GM18951 (cell line): ENCODE measurements around the gene AJUBA.
A peak's percentile ranks its signal among the peaks of the same experiment; 100 is the strongest.

Experiments
- POLR2A ChIP-seq: IDR thresholded peaks from 4 replicates; pipeline ENCODE4 v1.6.1; 2011; ENCODE audit warnings: mild to moderate bottlenecking; ENCODE audit not compliant: insufficient read length, insufficient read depth; ENCODE audit errors: extremely low read depth
- in situ Hi-C: fragments of 300-500 bp; cut with MboI; formaldehyde crosslinking; loops from one replicate; pipeline ENCODE4 v1.12.0; 2022; ENCODE audit warnings: low sequenced_read_pairs, mixed read lengths, inconsistent platforms; ENCODE audit not compliant: unreplicated experiment

The AJUBA gene

DNA sequence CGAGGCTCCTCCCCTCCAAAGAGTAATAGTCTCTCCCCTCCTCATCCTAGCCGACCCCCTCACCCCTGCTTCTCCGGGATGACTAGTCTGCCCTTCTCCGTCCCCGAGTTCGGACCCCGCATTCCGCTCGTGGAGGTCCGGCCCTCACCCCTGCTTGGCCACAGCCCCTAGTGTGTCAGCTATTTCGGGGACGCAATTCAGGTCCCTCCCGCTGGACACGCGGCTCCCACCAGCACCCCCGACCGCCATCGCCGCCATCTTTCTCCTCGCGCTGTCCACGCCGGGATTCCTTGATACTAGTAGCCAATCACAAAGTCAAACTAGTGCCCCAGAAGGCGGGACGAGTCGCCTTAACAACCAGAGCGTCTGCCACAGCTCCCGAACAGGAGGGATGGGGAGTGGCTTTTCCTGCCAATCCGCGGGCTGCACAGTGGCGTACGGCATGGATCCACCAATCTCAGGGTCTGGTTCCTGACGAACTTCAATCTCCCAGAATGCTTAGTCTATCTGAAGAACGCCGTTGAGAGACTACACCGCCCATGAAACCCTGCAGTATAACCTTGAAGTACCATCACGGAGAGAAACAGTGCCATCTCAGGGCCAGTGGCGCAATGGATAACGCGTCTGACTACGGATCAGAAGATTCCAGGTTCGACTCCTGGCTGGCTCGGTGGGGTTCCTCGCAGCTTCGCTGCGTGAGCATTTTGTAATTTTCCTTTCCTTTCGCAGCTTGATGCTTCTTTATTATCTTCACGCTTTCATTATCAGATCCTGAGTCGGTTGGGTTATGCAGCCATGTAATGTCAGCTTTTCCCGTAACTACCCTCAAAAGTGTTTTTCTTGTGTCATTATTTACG lies 53.0 kb downstream of the AJUBA start, which contains the start of gene PRMT5:
Gene PRMT5, minus strand, starts transcription at position 273 of the 857 bp plus-strand sequence. Its CDS starts 15 bp downstream, at position 258.
- TF ChIP-seq POLR2A, result peak; percentile 91
- in situ Hi-C loops, result no loop called here

DNA sequence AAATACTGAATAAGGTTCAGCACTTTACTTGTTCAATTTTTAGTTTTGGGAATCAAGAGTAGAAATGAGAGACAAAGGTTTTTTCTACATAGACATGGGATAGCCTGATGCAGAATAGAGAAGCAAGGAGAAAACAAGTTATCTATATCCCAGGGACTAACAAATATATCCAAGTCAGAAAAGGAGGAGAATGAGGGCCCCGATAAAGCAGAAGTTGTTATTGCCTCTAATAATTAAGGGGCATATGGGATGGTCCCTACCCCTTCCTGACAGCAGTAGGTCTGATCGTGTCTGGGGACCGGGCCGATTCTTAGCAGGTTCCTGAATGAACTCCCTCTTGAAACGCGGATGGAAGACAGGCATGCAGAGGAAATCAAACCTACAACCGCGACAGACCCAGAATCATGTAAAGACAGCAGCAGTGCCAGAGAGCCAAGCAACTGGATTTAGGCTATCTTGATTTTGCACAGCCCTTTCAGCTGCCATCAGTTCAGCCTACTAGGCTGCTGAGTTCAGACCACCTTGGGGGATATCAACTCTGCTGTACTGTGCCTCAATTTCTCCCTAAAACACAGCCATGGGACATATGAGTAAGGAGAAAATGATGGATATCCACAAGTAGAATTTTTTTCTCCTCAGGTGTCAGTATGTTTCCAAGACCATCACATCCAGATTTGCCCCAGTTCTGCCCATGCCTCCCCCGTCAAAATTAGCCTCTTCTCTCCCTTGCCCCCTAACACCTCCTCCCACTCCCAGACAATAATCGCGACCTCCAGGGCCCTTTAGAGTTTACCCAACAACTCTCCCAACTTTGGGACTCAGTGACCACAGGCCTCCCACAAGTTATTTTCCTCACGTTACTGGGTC lies 53.9 kb downstream of the AJUBA start:
- in situ Hi-C loops, result no loop called here
- TF ChIP-seq POLR2A, result no peak

DNA sequence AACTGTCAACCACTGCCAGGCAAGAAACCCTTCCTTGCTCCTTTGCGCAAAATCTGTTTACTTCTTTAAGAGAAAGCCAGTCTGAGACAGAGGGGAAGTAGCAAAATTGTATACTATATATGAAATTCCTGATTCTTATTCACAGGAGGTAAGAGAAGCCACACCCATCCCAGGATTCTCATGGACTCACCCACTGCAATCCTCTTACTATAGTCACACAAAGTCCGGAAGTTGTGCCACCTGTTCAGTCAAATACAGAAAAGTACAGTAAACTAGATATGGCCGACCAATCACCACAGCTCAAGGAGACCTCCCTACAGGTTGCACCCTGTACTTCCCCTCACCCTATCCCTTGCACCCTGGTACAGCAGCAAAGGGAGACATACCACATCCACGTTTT lies 56.0 kb downstream of the AJUBA start:
- TF ChIP-seq POLR2A, result no peak
- in situ Hi-C loops, result no loop called here

DNA sequence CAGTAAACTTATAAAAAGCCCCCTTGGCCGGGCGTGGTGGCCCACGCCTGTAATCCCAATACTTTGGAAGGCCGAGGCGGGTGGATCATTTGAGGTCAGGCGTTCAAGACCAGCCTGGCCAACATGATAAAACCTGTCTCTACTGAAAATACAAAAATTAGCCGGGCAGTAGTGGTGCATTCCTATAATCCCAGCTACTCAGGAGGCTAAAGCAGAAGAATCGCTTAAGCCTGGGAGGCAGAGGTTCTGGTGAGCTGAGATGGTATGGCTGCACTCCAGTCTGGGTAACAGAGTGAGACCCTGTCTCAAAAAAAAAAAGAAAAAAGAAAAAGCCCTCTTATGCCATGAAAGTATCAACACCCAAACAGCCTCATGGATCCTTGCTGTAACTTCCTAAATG lies 56.8 kb downstream of the AJUBA start:
- TF ChIP-seq POLR2A, result no peak
- in situ Hi-C loops, result no loop called here

DNA sequence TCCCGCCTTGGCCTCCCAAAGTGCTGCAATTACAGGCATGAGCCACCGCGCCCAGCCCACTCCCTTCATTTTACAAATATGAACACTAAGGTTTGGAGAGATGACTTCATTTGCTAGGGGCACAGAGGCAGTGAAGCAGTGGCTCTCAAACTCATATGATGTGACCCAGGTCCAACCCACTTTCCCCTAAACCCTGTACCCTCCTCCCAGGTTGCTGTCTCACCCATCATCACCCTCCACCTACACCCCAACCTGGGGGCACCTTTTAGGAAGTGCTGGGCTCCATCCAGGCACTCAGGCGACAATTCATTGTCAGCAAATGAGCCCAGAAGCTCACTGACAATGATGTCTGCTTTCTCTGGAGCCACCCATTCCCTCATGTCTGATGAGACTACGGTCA lies 58.6 kb downstream of the AJUBA start:
- in situ Hi-C loops, result no loop called here

DNA sequence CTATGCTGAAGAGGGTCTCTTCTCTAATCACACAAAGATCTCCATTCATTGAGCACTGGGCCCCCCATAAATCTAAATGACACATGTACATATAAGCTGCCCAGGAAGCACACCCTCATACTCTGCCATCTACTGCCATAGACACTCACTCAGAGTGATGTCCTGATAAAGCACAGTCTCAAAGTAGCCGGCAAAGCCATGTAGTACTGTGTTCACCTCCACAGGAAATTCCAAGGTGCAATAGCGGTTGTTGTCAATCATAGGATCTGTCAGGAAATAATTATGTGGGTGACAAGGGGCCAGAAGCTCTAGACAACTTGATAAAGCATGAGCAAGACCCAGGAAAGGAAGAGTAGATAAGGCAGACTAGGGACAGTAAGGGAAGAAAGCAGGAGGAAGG lies 60.1 kb downstream of the AJUBA start:
- no peak for TF ChIP-seq POLR2A

More for the DNA sequence above, 58.6 kb downstream of the AJUBA start:
- TF ChIP-seq POLR2A, result no peak

More for the DNA sequence above, 60.1 kb downstream of the AJUBA start:
- in situ Hi-C loops, result no loop called here
